Left forelimb (tissue), 1 donor: Measurements from ENCODE around the gene HIGD1C.
"Not testable (repeated sequence)": the region's sequence is repeated elsewhere in the genome, so short reads cannot be mapped to it uniquely, and the experiment has no call there.

Experiments
- DNase-seq: peaks from one replicate; pipeline ENCODE4 v3.0.0-alpha.2; 2018; ENCODE audit warnings: low spot score

Gene HIGD1C

GRCh38 chr12:50984586-50985298, 32.4 kb downstream of the HIGD1C start:
- no peak for DNase-seq

- DNase-seq, result no peak
These were observed 33.0 kb downstream of the HIGD1C start for GRCh38 chr12:50985322-50985721.

- no peak for DNase-seq
These were observed 34.8 kb downstream of the HIGD1C start for GRCh38 chr12:50986966-50987737.

GRCh38 chr12:50988051-50988450, 35.7 kb downstream of the HIGD1C start:
- no peak for DNase-seq

GRCh38 chr12:50988871-50989270, 36.5 kb downstream of the HIGD1C start:
- DNase-seq, result no peak

GRCh38 chr12:50990147-50990727, 37.9 kb downstream of the HIGD1C start:
- no peak for DNase-seq

GRCh38 chr12:50990791-50991190, 38.4 kb downstream of the HIGD1C start:
- DNase-seq, result no peak

- DNase-seq, result no peak
These were observed 38.9 kb downstream of the HIGD1C start for GRCh38 chr12:50991291-50991690.

- no peak for DNase-seq
These were observed 40.5 kb downstream of the HIGD1C start for GRCh38 chr12:50992819-50993218.

GRCh38 chr12:50999093-50999492, 46.7 kb downstream of the HIGD1C start:
- no peak for DNase-seq

GRCh38 chr12:51000245-51000644, 47.9 kb downstream of the HIGD1C start:
- DNase-seq, result no peak

- no peak for DNase-seq
These were observed 49.5 kb downstream of the HIGD1C start for GRCh38 chr12:51001799-51002198.

GRCh38 chr12:51004504-51004903, 52.2 kb downstream of the HIGD1C start:
- DNase-seq, result no peak

- no peak for DNase-seq
These were observed 52.7 kb downstream of the HIGD1C start for GRCh38 chr12:51005030-51005429.

- no peak for DNase-seq
These were observed 53.3 kb downstream of the HIGD1C start for GRCh38 chr12:51005671-51006070.

- no peak for DNase-seq
These were observed 56.1 kb downstream of the HIGD1C start for GRCh38 chr12:51008329-51009055.

- no peak for DNase-seq
These were observed 56.7 kb downstream of the HIGD1C start for GRCh38 chr12:51009056-51009440.

GRCh38 chr12:51011955-51012354, 59.6 kb downstream of the HIGD1C start:
- no peak for DNase-seq

- DNase-seq, result no peak
These were observed 60.4 kb downstream of the HIGD1C start for GRCh38 chr12:51012570-51013236.

- no peak for DNase-seq
These were observed 61.1 kb downstream of the HIGD1C start for GRCh38 chr12:51013441-51013840.

- DNase-seq, result not testable (repeated sequence)
These were observed 62.1 kb downstream of the HIGD1C start for GRCh38 chr12:51014467-51014866.

GRCh38 chr12:51017452-51017851, 65.1 kb downstream of the HIGD1C start:
- no peak for DNase-seq
